ENCODE measurements around the gene GPR137.
"Not testable (repeated sequence)": the region's sequence is repeated elsewhere in the genome, so short reads cannot be mapped to it uniquely, and the experiment has no call there.

The GPR137 gene

GRCh38 chr11:64298966-64299846 is 13.6 kb downstream of the GPR137 start:
- in situ Hi-C loops (cut with HindIII; ENCODE audit: low sequenced_read_pairs) = no loop called here

DNA sequence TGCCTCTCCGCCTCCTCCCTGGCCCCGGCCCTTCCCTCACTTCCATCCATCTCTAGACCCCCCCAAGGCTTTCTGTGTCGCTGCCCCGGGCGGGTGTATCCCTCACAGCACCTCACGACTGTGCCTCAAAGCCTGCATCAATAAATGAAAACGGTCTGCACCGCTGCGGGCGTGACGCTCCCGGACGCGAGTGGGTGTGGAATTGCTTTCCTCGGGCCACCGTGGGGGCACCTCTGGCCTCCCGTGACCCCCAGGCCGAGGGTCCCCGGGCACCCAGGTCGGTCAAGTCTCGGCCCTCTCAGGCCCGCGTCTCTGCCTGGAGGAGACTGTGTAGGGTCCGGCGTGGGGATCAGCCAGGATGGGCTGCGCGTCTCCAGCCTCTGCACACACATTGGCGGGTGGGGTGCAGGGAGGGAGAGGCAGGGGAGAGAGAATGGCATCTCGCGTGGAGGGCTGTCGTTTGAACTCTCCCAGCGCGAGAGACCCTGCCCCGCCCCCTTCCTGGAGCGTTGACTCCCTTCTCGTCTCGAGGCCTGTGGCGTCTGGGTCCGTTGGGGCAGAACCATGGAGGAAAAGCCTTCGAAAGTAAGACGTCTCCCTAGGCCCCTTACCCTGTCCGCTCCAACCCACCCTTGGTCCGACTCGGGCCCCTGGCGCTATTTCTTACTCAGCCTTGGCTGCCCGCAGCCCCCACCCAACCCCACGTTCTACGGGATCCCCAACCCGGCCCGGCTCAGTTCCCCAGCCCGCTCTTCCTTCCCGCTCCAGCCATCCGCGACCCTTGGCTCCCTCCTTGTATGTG is 14.4 kb downstream of the GPR137 start, which contains the start of gene CATSPERZ:
Gene CATSPERZ (plus strand): TSS at position 512 of the 802 bp plus-strand sequence. CDS start 53 bp downstream, at position 565.
- in situ Hi-C loops (cut with HindIII; ENCODE audit: low sequenced_read_pairs) = no loop called here

DNA sequence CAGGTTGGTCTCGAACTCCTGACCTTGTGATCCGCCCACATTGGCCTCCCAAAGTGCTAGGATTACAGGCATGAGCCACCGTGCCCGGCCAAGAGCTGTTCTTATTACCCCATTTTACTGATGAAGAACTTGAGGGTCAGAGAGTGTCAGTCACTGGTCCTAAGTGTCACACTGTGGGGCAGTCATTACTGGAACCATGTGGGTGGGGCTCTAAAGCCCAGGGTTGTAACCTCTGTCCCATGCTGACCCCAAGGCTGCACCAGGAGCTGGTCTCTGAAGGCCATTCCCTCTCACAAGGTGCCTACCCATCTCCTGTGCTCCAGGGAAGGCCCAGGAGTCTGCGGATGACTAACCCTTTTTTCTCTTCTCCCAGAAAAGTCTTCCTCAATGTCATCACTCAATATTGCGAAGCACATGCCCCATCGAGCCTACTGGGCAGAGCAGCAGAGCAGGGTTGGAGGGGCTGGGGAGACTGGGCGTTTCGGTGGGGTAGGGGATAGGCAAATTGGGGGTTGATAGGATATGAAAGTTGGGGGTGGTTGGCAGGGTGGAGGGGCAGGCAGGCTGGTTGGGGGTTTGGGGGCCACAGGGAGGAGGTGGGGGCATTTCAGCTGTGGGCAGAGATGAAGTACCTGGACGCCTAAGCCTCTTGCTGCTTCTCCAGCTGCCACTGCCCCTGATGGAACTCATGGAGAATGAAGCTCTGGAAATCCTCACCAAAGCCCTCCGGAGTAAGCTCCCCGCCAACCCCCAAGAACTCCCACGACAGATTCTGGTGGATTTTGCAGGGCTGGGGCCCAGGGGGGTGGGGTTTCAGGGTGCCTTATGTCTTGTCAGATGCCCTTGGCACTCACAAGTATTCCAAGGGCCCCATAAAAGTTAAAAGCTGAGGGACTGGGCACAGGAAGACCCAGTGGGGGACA is 17.7 kb downstream of the GPR137 start:
- in situ Hi-C loops (cut with HindIII; ENCODE audit: low sequenced_read_pairs) = no loop called here

DNA sequence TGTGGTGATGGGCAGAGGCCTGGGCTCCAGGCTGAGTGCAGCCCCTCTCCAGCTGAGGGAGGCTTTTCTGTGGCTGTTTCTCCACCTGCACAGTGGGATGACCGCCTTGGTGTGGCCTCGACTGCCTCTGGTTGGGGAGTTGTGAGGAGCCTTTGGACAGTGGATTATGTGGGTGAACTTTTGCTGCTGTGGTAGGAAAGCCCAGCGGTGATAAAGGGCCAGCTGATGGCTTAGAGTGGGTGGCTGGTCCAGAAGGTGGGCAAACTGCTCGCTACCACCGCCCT is 18.3 kb downstream of the GPR137 start:
- in situ Hi-C loops (cut with HindIII; ENCODE audit: low sequenced_read_pairs) = no loop called here

GRCh38 chr11:64304316-64305072 is 18.8 kb downstream of the GPR137 start:
- in situ Hi-C loops (cut with HindIII; ENCODE audit: low sequenced_read_pairs) = no loop called here

- in situ Hi-C loops (cut with HindIII; ENCODE audit: low sequenced_read_pairs) = no loop called here
Measured at GRCh38 chr11:64305075-64305690, 19.5 kb downstream of the GPR137 start, which contains the start of gene ESRRA. TSS of gene ESRRA (plus strand) at chr11:64305524. CDS start at chr11:64307180, 1,656 bp downstream.

DNA sequence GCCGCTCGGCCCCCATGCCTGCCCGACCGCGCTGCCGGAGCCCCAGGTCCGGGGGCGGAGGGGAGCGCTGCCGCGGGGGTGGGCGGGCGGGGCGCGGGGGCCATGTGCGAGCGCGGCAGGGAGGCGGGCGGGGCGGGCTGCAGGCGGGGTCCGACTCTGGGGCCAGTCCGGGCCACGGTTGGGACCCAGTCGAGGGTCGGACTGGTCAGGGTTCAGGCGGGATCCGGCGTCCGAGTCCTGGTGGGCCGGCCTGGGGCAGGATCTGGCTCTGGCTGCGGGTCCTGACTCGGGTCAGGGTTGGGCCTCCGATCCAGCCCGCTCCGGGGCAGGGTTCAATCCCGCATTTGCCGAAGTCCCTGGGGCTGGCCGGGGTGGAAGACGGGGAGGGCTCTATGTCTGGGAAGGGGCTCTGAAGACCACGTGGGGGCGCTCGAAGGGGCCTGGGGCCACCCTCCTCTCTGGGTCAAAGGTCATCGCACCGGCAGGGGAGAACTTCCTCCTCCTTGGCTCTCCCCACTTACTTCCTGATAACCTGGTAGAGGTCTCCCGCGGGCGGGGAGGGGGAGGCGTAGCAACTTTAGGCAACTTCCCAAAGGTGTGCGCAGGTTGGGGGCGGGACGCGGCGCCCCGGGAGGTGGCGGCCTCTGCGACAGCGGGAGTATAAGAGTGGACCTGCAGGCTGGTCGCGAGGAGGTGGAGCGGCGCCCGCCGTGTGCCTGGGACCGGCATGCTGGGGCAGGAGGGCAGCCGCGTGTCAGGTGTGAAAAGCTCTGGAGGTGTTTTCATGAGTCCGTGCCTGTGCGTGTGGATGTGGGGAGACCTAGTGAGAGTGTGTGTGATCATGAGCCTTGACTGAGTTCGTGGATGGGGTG is 20.3 kb downstream of the GPR137 start:
- in situ Hi-C loops (cut with HindIII; ENCODE audit: low sequenced_read_pairs) = no loop called here

GRCh38 chr11:64306563-64306875 is 20.9 kb downstream of the GPR137 start:
- in situ Hi-C loops (cut with HindIII; ENCODE audit: low sequenced_read_pairs) = no loop called here

DNA sequence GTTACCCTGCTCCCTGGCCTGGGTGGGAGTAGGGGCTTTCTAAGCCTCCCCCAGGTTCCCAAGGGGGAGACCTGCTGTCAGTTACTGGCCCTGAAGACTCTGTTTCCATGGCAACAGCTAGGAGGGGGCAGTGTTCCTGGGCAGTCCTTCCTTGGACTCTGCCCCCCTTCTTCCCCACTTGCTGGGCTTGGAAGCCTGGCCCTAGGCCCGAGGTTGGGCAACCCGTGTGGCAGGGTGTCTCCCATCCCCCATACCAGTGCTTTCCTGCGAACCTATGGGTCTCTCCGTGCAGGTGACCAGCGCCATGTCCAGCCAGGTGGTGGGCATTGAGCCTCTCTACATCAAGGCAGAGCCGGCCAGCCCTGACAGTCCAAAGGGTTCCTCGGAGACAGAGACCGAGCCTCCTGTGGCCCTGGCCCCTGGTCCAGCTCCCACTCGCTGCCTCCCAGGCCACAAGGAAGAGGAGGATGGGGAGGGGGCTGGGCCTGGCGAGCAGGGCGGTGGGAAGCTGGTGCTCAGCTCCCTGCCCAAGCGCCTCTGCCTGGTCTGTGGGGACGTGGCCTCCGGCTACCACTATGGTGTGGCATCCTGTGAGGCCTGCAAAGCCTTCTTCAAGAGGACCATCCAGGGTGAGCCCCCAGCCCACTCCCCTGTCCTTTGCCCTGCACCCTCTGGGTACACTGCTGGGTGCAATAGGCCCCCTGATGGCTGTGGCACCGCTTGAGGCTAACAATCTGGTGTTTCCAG is 21.4 kb downstream of the GPR137 start:
- in situ Hi-C loops (cut with HindIII; ENCODE audit: low sequenced_read_pairs) = no loop called here

DNA sequence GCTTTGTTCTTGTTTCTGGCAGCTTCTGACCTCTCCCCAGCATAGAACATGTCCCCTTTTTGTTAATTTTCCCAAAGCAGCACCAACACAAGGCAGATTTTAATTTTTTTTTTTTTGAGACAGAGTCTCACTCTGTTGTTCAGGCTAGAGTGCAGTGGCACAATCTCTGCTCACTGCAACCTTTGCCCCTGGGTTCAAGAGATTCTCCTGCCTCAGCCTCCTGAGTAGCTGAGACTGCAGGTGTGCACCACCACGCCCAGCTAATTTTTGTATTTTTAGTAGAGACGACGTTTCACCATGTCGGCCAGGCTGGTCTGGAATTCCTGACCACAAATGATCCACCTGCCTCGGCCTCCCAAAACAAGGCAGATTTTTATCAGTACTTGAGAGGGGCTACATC is 22.1 kb downstream of the GPR137 start:
- in situ Hi-C loops (cut with HindIII; ENCODE audit: low sequenced_read_pairs) = not testable (repeated sequence)

- in situ Hi-C loops (cut with HindIII; ENCODE audit: low sequenced_read_pairs) = no loop called here
Measured at GRCh38 chr11:64312947-64313346, 27.3 kb downstream of the GPR137 start.

- in situ Hi-C loops (cut with HindIII; ENCODE audit: low sequenced_read_pairs) = no loop called here
Measured at GRCh38 chr11:64313491-64314145, 28.0 kb downstream of the GPR137 start.

GRCh38 chr11:64314146-64314804 is 28.6 kb downstream of the GPR137 start:
- in situ Hi-C loops (cut with HindIII; ENCODE audit: low sequenced_read_pairs) = no loop called here

DNA sequence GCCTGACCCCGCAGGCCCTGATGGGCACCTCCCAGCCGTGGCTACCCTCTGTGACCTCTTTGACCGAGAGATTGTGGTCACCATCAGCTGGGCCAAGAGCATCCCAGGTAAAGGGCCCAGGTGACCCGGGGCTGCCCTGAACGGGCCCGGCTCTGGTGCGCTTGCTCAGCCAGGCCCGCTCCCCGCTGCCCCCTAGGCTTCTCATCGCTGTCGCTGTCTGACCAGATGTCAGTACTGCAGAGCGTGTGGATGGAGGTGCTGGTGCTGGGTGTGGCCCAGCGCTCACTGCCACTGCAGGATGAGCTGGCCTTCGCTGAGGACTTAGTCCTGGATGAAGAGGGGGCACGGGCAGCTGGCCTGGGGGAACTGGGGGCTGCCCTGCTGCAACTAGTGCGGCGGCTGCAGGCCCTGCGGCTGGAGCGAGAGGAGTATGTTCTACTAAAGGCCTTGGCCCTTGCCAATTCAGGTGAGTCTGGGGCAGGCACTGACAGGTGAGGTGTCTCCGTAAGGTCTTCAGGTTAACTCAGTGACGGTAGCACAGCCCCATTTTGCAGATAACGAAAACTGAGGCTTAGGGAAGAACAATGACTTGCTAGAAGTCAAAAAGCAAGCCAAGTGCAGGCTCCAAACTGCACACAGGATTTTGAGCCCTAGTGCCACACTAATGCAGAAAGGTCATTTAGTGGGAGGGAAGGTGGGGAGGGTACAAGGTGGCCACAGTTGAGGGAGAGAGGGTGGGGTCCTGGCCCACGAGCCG is 29.3 kb downstream of the GPR137 start:
- in situ Hi-C loops (cut with HindIII; ENCODE audit: low sequenced_read_pairs) = no loop called here

GRCh38 chr11:64315667-64316526 is 30.2 kb downstream of the GPR137 start:
- in situ Hi-C loops (cut with HindIII; ENCODE audit: low sequenced_read_pairs) = not testable (repeated sequence)

Measured in DLD1 (cell line).